22Rv1 (cell line): Measurements from ENCODE around the gene MCU.
"Not testable (repeated sequence)": the region's sequence is repeated elsewhere in the genome, so short reads cannot be mapped to it uniquely, and the experiment has no call there.

ENCODE experiments used
- H3K27ac ChIP-seq: fragments of 450-650 bp; 2 replicates; pipeline ENCODE4 v1.5.1; 2017
- CTCF ChIP-seq: fragments of 450-650 bp; IDR thresholded peaks from 2 replicates; pipeline ENCODE4 v1.5.1; 2017; ENCODE audit warnings: mild to moderate bottlenecking
- ZFX ChIP-seq: fragments of 450-650 bp; IDR thresholded peaks from 2 replicates; pipeline ENCODE4 v1.6.1; 2017; ENCODE audit warnings: antibody characterized with exemption, borderline replicate concordance

The MCU gene

GRCh38 chr10:72918352-72918751 lies 226.4 kb downstream of the MCU start:
- no peak overlapping the region for H3K27ac ChIP-seq
- TF ChIP-seq CTCF (no peak), ZFX (no peak)

GRCh38 chr10:72921147-72921683 lies 229.3 kb downstream of the MCU start:
- H3K27ac ChIP-seq = not testable (repeated sequence)

- TF ChIP-seq CTCF = no peak
- TF ChIP-seq ZFX = no peak
- no peak overlapping the region for H3K27ac ChIP-seq
Observed at GRCh38 chr10:72924351-72924750, 232.4 kb downstream of the MCU start.

GRCh38 chr10:72925951-72926465 lies 234.1 kb downstream of the MCU start:
- TF ChIP-seq CTCF (no peak), ZFX (no peak)
- no peak overlapping the region for H3K27ac ChIP-seq

- H3K27ac ChIP-seq = no peak overlapping the region
- TF ChIP-seq ZFX (no peak), CTCF (no peak)
Observed at GRCh38 chr10:72927485-72927884, 235.5 kb downstream of the MCU start.

GRCh38 chr10:72928798-72929197 lies 236.9 kb downstream of the MCU start:
- TF ChIP-seq CTCF (no peak), ZFX (no peak)
- H3K27ac ChIP-seq = no peak overlapping the region

- no peak overlapping the region for H3K27ac ChIP-seq
- TF ChIP-seq ZFX (no peak), CTCF (no peak)
Observed at GRCh38 chr10:72930276-72930675, 238.3 kb downstream of the MCU start.

- H3K27ac ChIP-seq = no peak overlapping the region
- TF ChIP-seq ZFX (no peak), CTCF (no peak)
Observed at GRCh38 chr10:72932259-72933015, 240.5 kb downstream of the MCU start.
